ENCODE data around the gene NRGN. TPM values are rescaled to one million over a fixed set of nuclear protein-coding genes. Genes with fewer than 3 reads are reported as not detected.

The NRGN gene
- total and polyA plus RNA-seq, 2 donors: 0.52 to 4.5 TPM

GRCh38 chr11:124732230-124732629 lies 7.5 kb upstream of the NRGN start:
- DNase-seq (ENCODE audit: low read depth in 6 of 9, low spot score in 9 of 9): no peak
- peaks cover 0 to 3% of the 10 kb centered on the region in 2 donors for H3K27me3 ChIP-seq (ENCODE audit: control insufficient read depth in 2 of 2, insufficient read depth in 1 of 2, low read length in 1 of 2)
- H3K27ac ChIP-seq (ENCODE audit: low read depth in 1 of 2, low read length in 1 of 2): no peak overlapping the region
- 88% methylated on average over 4 of the region's 4 CpGs for WGBS
- peaks cover 0 to 8% of the 10 kb centered on the region in 2 donors for H3K4me1 ChIP-seq (ENCODE audit: control insufficient read depth in 2 of 2, insufficient read depth in 2 of 2, low read length in 2 of 2)
- no peak overlapping the region for H3K4me3 ChIP-seq (ENCODE audit: low read length in 2 of 2)
- H3K9me3 ChIP-seq (ENCODE audit: control insufficient read depth in 2 of 2, insufficient read depth in 1 of 2, low read length in 1 of 2): no peaks in the 10 kb centered on the region
- no peaks in the 10 kb centered on the region for H3K36me3 ChIP-seq (ENCODE audit: control insufficient read depth in 2 of 2, insufficient read depth in 2 of 2, low read length in 1 of 2)

- no peaks in the 10 kb centered on the region for H3K36me3 ChIP-seq (ENCODE audit: control insufficient read depth in 2 of 2, insufficient read depth in 2 of 2, low read length in 1 of 2)
- peaks cover 6 to 28% of the 10 kb centered on the region in 2 donors for H3K4me1 ChIP-seq (ENCODE audit: control insufficient read depth in 2 of 2, insufficient read depth in 2 of 2, low read length in 2 of 2)
- peaks cover 13 to 48% of the 10 kb centered on the region in 2 donors for H3K27me3 ChIP-seq (ENCODE audit: control insufficient read depth in 2 of 2, insufficient read depth in 1 of 2, low read length in 1 of 2)
- H3K9me3 ChIP-seq (ENCODE audit: control insufficient read depth in 2 of 2, insufficient read depth in 1 of 2, low read length in 1 of 2): peaks cover 0 to 7% of the 10 kb centered on the region in 2 donors
- WGBS: 11% methylated on average over 3 of the region's 3 CpGs
- no peak overlapping the region for H3K4me3 ChIP-seq (ENCODE audit: low read length in 2 of 2)
- H3K27ac ChIP-seq (ENCODE audit: low read depth in 1 of 2, low read length in 1 of 2): no peak overlapping the region
- no peak for DNase-seq (ENCODE audit: low read depth in 6 of 9, low spot score in 9 of 9)
These were observed 3.0 kb upstream of the NRGN start for GRCh38 chr11:124736736-124737135.

- Histone ChIP-seq H3K27me3 (ENCODE audit: control insufficient read depth in 2 of 2, insufficient read depth in 1 of 2, low read length in 1 of 2) (peaks cover 16 to 58% of the 10 kb centered on the region in 2 donors), H3K27ac (ENCODE audit: low read depth in 1 of 2, low read length in 1 of 2) (no peak overlapping the region), H3K4me3 (ENCODE audit: low read length in 2 of 2) (no peak overlapping the region), H3K4me1 (ENCODE audit: control insufficient read depth in 2 of 2, insufficient read depth in 2 of 2, low read length in 2 of 2) (peaks cover 6 to 28% of the 10 kb centered on the region in 2 donors), H3K9me3 (ENCODE audit: control insufficient read depth in 2 of 2, insufficient read depth in 1 of 2, low read length in 1 of 2) (peaks cover 0 to 7% of the 10 kb centered on the region in 2 donors), H3K36me3 (ENCODE audit: control insufficient read depth in 2 of 2, insufficient read depth in 2 of 2, low read length in 1 of 2) (no peaks in the 10 kb centered on the region)
- DNase-seq (ENCODE audit: low read depth in 6 of 9, low spot score in 9 of 9): no peak
- WGBS: 93% methylated on average over 7 of the region's 7 CpGs
These were observed 2.0 kb upstream of the NRGN start for GRCh38 chr11:124737638-124738305.

- Histone ChIP-seq H3K4me1 (ENCODE audit: control insufficient read depth in 2 of 2, insufficient read depth in 2 of 2, low read length in 2 of 2) (peaks cover 6 to 28% of the 10 kb centered on the region in 2 donors), H3K4me3 (ENCODE audit: low read length in 2 of 2) (peak overlapping the region in 1 of 2 donors; percentile 50), H3K27ac (ENCODE audit: low read depth in 1 of 2, low read length in 1 of 2) (no peak overlapping the region), H3K36me3 (ENCODE audit: control insufficient read depth in 2 of 2, insufficient read depth in 2 of 2, low read length in 1 of 2) (no peaks in the 10 kb centered on the region), H3K9me3 (ENCODE audit: control insufficient read depth in 2 of 2, insufficient read depth in 1 of 2, low read length in 1 of 2) (peaks cover 0 to 7% of the 10 kb centered on the region in 2 donors), H3K27me3 (ENCODE audit: control insufficient read depth in 2 of 2, insufficient read depth in 1 of 2, low read length in 1 of 2) (peaks cover 16 to 68% of the 10 kb centered on the region in 2 donors)
- peak in 1 of 9 donors; percentile 18 for DNase-seq (ENCODE audit: low read depth in 6 of 9, low spot score in 9 of 9)
- WGBS: 78% methylated on average over 21 of the region's 21 CpGs
These were observed 846 bp upstream of the NRGN start for GRCh38 chr11:124738713-124739478.

GRCh38 chr11:124740277-124740882 lies 638 bp downstream of the NRGN start:
- Histone ChIP-seq H3K4me1 (ENCODE audit: control insufficient read depth in 2 of 2, insufficient read depth in 2 of 2, low read length in 2 of 2) (peaks cover 6 to 28% of the 10 kb centered on the region in 2 donors), H3K4me3 (ENCODE audit: low read length in 2 of 2) (peak overlapping the region; percentile 50 to 55), H3K9me3 (ENCODE audit: control insufficient read depth in 2 of 2, insufficient read depth in 1 of 2, low read length in 1 of 2) (peaks cover 0 to 7% of the 10 kb centered on the region in 2 donors), H3K27ac (ENCODE audit: low read depth in 1 of 2, low read length in 1 of 2) (no peak overlapping the region), H3K27me3 (ENCODE audit: control insufficient read depth in 2 of 2, insufficient read depth in 1 of 2, low read length in 1 of 2) (peaks cover 18 to 77% of the 10 kb centered on the region in 2 donors), H3K36me3 (ENCODE audit: control insufficient read depth in 2 of 2, insufficient read depth in 2 of 2, low read length in 1 of 2) (no peaks in the 10 kb centered on the region)
- DNase-seq (ENCODE audit: low read depth in 6 of 9, low spot score in 9 of 9): peak in 1 of 9 donors; percentile 59
- 3% methylated on average over 37 of the region's 37 CpGs for WGBS

- Histone ChIP-seq H3K4me3 (ENCODE audit: low read length in 2 of 2) (no peak overlapping the region), H3K36me3 (ENCODE audit: control insufficient read depth in 2 of 2, insufficient read depth in 2 of 2, low read length in 1 of 2) (no peaks in the 10 kb centered on the region), H3K27me3 (ENCODE audit: control insufficient read depth in 2 of 2, insufficient read depth in 1 of 2, low read length in 1 of 2) (peaks cover 18 to 91% of the 10 kb centered on the region in 2 donors), H3K9me3 (ENCODE audit: control insufficient read depth in 2 of 2, insufficient read depth in 1 of 2, low read length in 1 of 2) (peaks cover 0 to 7% of the 10 kb centered on the region in 2 donors), H3K4me1 (ENCODE audit: control insufficient read depth in 2 of 2, insufficient read depth in 2 of 2, low read length in 2 of 2) (peaks cover 6 to 36% of the 10 kb centered on the region in 2 donors), H3K27ac (ENCODE audit: low read depth in 1 of 2, low read length in 1 of 2) (no peak overlapping the region)
- DNase-seq (ENCODE audit: low read depth in 6 of 9, low spot score in 9 of 9): no peak
- WGBS: 92% methylated on average over 2 of the region's 2 CpGs
These were observed 2.8 kb downstream of the NRGN start for GRCh38 chr11:124742555-124742954.

GRCh38 chr11:124743050-124743449 lies 3.3 kb downstream of the NRGN start:
- no peak for DNase-seq (ENCODE audit: low read depth in 6 of 9, low spot score in 9 of 9)
- H3K4me3 ChIP-seq (ENCODE audit: low read length in 2 of 2): no peak overlapping the region
- peaks cover 21 to 90% of the 10 kb centered on the region in 2 donors for H3K27me3 ChIP-seq (ENCODE audit: control insufficient read depth in 2 of 2, insufficient read depth in 1 of 2, low read length in 1 of 2)
- H3K9me3 ChIP-seq (ENCODE audit: control insufficient read depth in 2 of 2, insufficient read depth in 1 of 2, low read length in 1 of 2): peaks cover 0 to 7% of the 10 kb centered on the region in 2 donors
- no peak overlapping the region for H3K27ac ChIP-seq (ENCODE audit: low read depth in 1 of 2, low read length in 1 of 2)
- no peaks in the 10 kb centered on the region for H3K36me3 ChIP-seq (ENCODE audit: control insufficient read depth in 2 of 2, insufficient read depth in 2 of 2, low read length in 1 of 2)
- WGBS: 93% methylated on average over 6 of the region's 6 CpGs
- peaks cover 6 to 36% of the 10 kb centered on the region in 2 donors for H3K4me1 ChIP-seq (ENCODE audit: control insufficient read depth in 2 of 2, insufficient read depth in 2 of 2, low read length in 2 of 2)

- Histone ChIP-seq H3K9me3 (ENCODE audit: control insufficient read depth in 2 of 2, insufficient read depth in 1 of 2, low read length in 1 of 2) (no peaks in the 10 kb centered on the region), H3K36me3 (ENCODE audit: control insufficient read depth in 2 of 2, insufficient read depth in 2 of 2, low read length in 1 of 2) (no peaks in the 10 kb centered on the region), H3K27ac (ENCODE audit: low read depth in 1 of 2, low read length in 1 of 2) (no peak overlapping the region), H3K27me3 (ENCODE audit: control insufficient read depth in 2 of 2, insufficient read depth in 1 of 2, low read length in 1 of 2) (peaks cover 17 to 83% of the 10 kb centered on the region in 2 donors), H3K4me1 (ENCODE audit: control insufficient read depth in 2 of 2, insufficient read depth in 2 of 2, low read length in 2 of 2) (peaks cover 4 to 19% of the 10 kb centered on the region in 2 donors), H3K4me3 (ENCODE audit: low read length in 2 of 2) (no peak overlapping the region)
- 86% methylated on average over 44 of the region's 44 CpGs for WGBS
- DNase-seq (ENCODE audit: low read depth in 6 of 9, low spot score in 9 of 9): no peak
These were observed 5.6 kb downstream of the NRGN start for GRCh38 chr11:124745270-124745834.
